Measurements from ENCODE around the gene NRXN2.

- no peak for TF ChIP-seq GATA3 (IDR thresholded peaks at IDR 0.05; ENCODE audit: low read depth, low read length)
- TF ChIP-seq GATA2 (IDR thresholded peaks at IDR 0.05; ENCODE audit: low read depth, low read length), result no peak
These were observed 4.8 kb downstream of the NRXN2 start for GRCh38 chr11:64718084-64718779.
